Nephron (organoid): ENCODE data around the gene MARCHF3.

Experiments used
- H3K27ac Mint-ChIP-seq, 3 experiments: 2 replicates each; pipeline ENCODE4 v1.8.0; 2020; ENCODE audit warnings: mixed read lengths in 3 of 3, mild to moderate bottlenecking in 2 of 3, moderate library complexity in 1 of 3
- H3K27me3 Mint-ChIP-seq: 2 replicates; pipeline ENCODE4 v1.8.0; 2021; ENCODE audit warnings: low read depth, mild to moderate bottlenecking, moderate library complexity, mixed read lengths
- H3K36me3 Mint-ChIP-seq: 2 replicates; pipeline ENCODE4 v1.8.0; 2020; ENCODE audit warnings: low read depth, mixed read lengths
- H3K4me1 Mint-ChIP-seq: 2 replicates; pipeline ENCODE4 v1.8.0; 2020; ENCODE audit warnings: mixed read lengths
- H3K4me3 Mint-ChIP-seq, 3 experiments: 2 replicates each; pipeline ENCODE4 v1.8.0; 2020; ENCODE audit warnings: mild to moderate bottlenecking in 3 of 3, mixed read lengths in 3 of 3, moderate library complexity in 2 of 3
- H3K9me3 Mint-ChIP-seq: 2 replicates; pipeline ENCODE4 v1.8.0; 2020; ENCODE audit warnings: mixed read lengths
- TF ChIP-seq, protein P1 (sequence below), 3 experiments: fragments of 200-600 bp; sonication (generic); IDR thresholded peaks; one replicate each; pipeline ENCODE4 v1.5.0; 2021; ENCODE audit warnings: antibody characterized with exemption in 3 of 3; ENCODE audit not compliant: unreplicated experiment in 3 of 3

Gene MARCHF3

DNA sequence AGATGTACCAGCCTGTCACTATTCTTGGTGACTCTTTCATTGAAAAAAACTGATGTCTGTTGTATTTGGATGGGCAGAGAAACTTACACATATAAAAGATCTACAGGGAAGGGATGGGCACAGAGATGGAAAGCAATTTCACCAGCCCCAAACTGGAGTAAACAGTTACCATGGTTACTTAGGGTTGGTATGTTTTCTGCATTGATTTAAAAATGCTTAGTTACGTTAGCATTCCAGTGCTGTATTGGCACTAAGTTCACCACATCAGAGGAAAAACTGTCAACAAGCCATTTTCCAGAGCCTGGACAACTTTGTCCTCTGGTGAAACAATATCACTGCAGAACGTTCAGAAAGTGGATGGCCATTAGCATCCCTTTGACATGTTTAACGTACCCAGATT lies 28.0 kb downstream of the MARCHF3 start:
- no peaks in the 10 kb centered on the region for H3K36me3 Mint-ChIP-seq

DNA sequence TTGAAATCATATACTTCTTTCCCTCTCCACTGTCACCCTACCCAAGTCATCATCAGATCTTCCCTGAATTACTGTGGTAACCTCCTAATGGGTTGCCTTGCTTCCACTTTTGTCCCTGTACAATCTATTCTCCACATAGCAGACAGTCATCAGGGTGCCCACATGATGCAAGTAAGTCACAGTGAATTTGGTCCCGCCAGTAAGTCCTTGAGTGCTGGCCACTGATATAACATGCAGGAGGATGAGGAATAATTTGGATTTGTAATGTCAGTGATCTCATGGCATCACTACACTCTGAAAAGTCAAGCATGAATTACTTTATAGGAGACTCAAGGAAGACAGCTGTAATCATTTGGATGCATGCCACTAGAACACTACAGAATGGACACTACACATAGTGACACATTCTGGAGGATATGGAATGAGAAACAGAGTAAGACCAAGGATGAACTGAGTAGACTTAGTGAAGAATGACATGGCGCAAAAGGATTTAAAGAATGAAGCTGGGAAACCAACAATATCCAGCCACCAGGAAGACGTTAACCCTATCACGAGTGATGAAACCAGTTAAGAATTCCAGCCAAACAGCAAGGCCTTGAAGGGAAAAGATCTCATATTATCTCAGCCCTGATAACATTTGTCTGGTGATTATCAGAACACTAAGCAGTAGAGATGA lies 28.6 kb downstream of the MARCHF3 start:
- Mint-ChIP-seq H3K9me3 (no peaks in the 10 kb centered on the region), H3K4me3 (no peak overlapping the region), H3K36me3 (no peaks in the 10 kb centered on the region), H3K27me3 (peaks cover 3% of the 10 kb centered on the region), H3K4me1 (peaks cover 47% of the 10 kb centered on the region), H3K27ac (peak overlapping the region in 2 of 3 experiments; percentile 5 to 12)
- TF ChIP-seq, protein P1, sequence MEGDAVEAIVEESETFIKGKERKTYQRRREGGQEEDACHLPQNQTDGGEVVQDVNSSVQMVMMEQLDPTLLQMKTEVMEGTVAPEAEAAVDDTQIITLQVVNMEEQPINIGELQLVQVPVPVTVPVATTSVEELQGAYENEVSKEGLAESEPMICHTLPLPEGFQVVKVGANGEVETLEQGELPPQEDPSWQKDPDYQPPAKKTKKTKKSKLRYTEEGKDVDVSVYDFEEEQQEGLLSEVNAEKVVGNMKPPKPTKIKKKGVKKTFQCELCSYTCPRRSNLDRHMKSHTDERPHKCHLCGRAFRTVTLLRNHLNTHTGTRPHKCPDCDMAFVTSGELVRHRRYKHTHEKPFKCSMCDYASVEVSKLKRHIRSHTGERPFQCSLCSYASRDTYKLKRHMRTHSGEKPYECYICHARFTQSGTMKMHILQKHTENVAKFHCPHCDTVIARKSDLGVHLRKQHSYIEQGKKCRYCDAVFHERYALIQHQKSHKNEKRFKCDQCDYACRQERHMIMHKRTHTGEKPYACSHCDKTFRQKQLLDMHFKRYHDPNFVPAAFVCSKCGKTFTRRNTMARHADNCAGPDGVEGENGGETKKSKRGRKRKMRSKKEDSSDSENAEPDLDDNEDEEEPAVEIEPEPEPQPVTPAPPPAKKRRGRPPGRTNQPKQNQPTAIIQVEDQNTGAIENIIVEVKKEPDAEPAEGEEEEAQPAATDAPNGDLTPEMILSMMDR (IDR thresholded peaks at IDR 0.05; ENCODE audit: unreplicated experiment in 3 of 3) = no peak

More for the DNA sequence above, 28.0 kb downstream of the MARCHF3 start:
- Mint-ChIP-seq H3K4me1 (peaks cover 51% of the 10 kb centered on the region), H3K27me3 (peaks cover 3% of the 10 kb centered on the region), H3K4me3 (no peak overlapping the region), H3K27ac (peak overlapping the region in 2 of 3 experiments; percentile 5 to 12), H3K9me3 (no peaks in the 10 kb centered on the region)
- TF ChIP-seq, protein P1 (IDR thresholded peaks at IDR 0.05; ENCODE audit: unreplicated experiment in 3 of 3) = no peak

DNA sequence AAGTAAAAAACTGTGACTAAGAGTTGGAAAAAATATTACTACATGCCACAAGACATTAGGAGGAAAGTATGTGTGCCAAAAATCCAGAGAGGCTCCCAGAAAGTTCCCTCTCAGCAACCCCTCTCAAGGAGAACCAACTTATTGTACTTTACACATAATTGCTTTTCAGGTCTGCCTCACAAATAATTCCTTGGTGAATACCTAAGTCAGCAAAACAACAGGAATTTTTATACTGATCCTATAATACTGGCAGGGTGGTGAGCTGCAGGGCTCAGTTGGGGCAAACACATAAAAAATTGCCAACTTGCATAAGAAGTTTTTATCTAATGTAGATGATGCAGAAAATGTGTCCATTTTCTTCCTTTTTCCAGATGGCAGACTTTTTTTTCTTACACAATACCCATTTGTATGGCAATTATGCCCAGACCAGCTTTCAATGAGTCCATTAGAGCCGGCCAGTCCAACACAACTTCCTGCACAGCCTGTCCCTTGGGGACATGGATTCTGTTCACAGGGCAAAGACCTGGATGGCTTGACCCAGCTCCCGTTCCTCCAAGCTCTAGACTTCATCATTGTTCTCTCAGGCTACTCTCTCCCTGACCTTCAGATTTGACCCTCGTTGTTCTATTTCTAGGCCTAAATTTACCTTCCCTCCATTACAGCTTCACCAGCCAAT lies 31.3 kb downstream of the MARCHF3 start:
- TF ChIP-seq, protein P1 (IDR thresholded peaks at IDR 0.05; ENCODE audit: unreplicated experiment in 3 of 3) = no peak
- no peak overlapping the region for H3K27ac Mint-ChIP-seq
- no peaks in the 10 kb centered on the region for H3K36me3 Mint-ChIP-seq
- H3K4me3 Mint-ChIP-seq = no peak overlapping the region
- peaks cover 3% of the 10 kb centered on the region for H3K27me3 Mint-ChIP-seq
- H3K4me1 Mint-ChIP-seq = peaks cover 49% of the 10 kb centered on the region
- H3K9me3 Mint-ChIP-seq = no peaks in the 10 kb centered on the region

DNA sequence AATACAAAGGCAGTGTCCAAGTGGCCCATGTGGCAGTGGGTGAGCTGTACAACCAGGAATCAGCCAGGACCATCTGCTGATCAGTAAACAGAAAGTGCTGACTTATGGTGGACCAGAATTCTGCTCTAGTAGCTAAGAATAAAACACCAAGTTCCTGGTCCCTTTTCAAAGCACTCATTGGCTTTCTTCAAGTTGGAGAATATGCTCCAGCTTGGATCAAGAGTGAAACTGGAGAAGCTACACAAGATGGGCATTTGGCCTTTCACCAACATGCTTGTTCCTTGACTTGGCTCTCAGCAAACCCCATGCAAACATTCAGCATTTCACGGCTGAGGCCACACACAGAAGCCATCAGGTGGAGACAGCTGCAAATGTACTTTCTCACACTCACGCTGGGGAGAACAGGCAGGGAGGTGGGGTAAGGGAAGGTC lies 32.1 kb downstream of the MARCHF3 start:
- TF ChIP-seq, protein P1 (IDR thresholded peaks at IDR 0.05; ENCODE audit: unreplicated experiment in 3 of 3) = no peak
- H3K36me3 Mint-ChIP-seq = no peaks in the 10 kb centered on the region
- no peak overlapping the region for H3K27ac Mint-ChIP-seq
- no peaks in the 10 kb centered on the region for H3K9me3 Mint-ChIP-seq
- H3K4me1 Mint-ChIP-seq = peaks cover 48% of the 10 kb centered on the region
- no peak overlapping the region for H3K4me3 Mint-ChIP-seq
- H3K27me3 Mint-ChIP-seq = peaks cover 3% of the 10 kb centered on the region

DNA sequence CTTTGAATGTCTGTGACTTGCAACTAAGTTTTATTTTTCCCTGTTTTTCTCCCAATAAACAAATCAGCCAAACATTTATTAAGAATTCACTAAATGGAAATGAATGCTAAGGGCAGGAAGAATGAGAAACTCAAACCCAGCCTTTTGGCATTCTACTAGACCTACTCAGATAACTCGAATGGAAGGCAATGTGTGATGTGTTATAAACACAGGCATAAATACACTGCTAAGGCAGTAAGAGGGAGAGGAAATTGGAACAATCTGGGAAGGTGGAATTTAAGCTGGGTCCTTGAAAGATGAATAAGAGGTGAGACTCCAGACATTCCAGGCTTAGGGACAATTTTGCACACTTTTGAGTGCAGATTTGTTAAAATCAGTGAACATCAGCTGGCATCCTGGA lies 34.7 kb downstream of the MARCHF3 start:
- no peak overlapping the region for H3K4me3 Mint-ChIP-seq
- H3K9me3 Mint-ChIP-seq = peaks cover 3% of the 10 kb centered on the region
- H3K4me1 Mint-ChIP-seq = peaks cover 31% of the 10 kb centered on the region
- TF ChIP-seq, protein P1 (IDR thresholded peaks at IDR 0.05; ENCODE audit: unreplicated experiment in 3 of 3) = no peak
- H3K27ac Mint-ChIP-seq = no peak overlapping the region
- peaks cover 3% of the 10 kb centered on the region for H3K36me3 Mint-ChIP-seq
- H3K27me3 Mint-ChIP-seq = no peaks in the 10 kb centered on the region
